Measurements from ENCODE around the gene COL5A1.

COL5A1 gene

GRCh38 chr9:134635351-134636148 is 6.1 kb upstream of the COL5A1 start:
- no peak for TF ChIP-seq GATA3 (IDR thresholded peaks at IDR 0.05; ENCODE audit: low read depth, low read length)

GRCh38 chr9:134636149-134636507 is 5.5 kb upstream of the COL5A1 start:
- TF ChIP-seq GATA2 (IDR thresholded peaks at IDR 0.05; ENCODE audit: low read depth, low read length) (no peak), GATA3 (IDR thresholded peaks at IDR 0.05; ENCODE audit: low read depth, low read length) (no peak)

DNA sequence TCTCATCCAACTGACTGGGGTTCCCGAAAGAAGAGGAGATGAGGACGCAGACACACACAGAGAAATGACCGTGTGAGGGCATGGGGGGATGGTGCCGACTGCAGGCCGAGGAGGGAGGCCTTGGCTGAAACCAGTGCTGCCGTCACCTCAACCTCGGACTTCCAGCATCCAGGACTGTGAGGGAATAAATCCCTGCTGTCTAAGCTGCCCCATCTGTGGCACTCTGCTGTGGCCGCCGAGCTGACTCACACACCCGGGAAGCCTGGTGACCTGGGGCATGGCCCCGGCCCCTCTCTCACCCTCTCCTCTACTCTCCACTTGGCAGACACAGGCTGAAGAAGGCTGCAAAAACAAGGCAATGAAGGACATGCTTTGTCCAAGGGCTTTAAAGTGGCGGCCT is 4.4 kb upstream of the COL5A1 start:
- no peak for TF ChIP-seq GATA2 (IDR thresholded peaks at IDR 0.05; ENCODE audit: low read depth, low read length)
- no peak for TF ChIP-seq GATA3 (IDR thresholded peaks at IDR 0.05; ENCODE audit: low read depth, low read length)

DNA sequence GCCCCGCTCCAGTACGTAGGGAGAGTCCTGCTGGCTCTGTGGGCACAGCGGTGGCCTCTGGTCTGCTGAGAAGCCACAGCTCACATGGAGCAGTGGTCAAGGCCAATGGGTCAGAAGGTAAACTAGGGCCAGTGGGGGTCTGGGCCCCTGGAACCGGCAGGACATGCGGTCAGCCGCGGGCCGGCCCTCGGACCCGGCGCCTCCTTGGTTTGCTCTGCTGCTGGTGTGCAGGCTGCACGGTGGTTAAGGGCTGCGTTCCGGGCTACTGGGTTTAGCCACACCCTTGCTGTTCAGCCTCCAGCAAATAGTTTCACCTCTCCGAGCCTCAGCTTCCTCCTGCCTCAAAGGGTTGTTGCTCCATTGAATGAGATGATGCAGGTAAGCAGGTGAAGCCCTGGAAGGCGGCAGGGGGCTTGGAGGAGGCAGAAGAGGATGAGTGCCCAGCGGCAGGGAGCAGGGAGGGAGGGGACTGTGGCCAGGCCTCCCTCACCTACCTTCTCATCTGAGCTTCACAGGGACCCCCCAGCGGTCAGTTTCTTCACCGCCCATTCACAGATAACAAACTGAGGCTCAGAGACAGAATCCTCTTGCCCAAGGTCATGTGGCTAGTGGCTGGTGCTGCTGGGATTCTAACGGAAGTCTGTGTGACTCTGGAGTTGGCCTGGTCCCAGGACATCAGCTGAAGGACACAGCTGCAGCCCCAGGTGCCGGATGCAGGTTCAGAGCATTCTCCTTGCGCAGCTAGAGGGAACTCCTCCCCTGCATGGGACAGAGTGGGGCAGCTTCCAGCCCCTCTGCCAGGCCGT is 3.7 kb upstream of the COL5A1 start:
- TF ChIP-seq GATA3 (IDR thresholded peaks at IDR 0.05; ENCODE audit: low read depth, low read length) (no peak), GATA2 (IDR thresholded peaks at IDR 0.05; ENCODE audit: low read depth, low read length) (no peak)

DNA sequence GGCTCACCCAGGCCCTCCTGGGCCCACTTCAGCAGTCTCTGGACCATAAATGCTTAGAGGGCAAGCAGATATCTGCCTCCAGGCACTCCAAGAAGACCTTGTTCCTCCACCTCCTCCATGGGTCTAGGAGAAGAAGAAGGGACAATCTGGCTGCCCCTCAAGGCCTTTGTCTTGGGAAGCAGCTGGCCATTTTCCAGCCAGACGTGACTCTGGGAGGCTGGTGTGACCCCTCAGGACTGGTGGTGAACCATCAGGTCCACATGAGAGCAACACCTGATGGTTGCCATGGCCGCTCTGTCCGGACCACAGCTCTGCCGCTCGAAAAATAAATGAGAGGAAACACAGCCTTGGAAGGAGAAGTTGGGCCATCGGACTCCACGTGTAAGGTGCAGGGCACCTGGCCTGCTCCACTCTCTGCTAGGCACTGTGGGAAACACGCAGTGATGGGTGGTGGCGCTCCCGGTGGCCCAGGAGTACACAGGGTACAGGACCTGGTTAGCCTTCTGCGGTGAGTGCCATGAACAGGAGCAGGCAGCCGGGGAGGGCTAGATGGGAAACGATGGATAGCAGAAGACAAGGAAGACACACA is 3.0 kb upstream of the COL5A1 start:
- TF ChIP-seq GATA2 (IDR thresholded peaks at IDR 0.05; ENCODE audit: low read depth, low read length), result no peak
- TF ChIP-seq GATA3 (IDR thresholded peaks at IDR 0.05; ENCODE audit: low read depth, low read length), result no peak

- no peak for TF ChIP-seq GATA2 (IDR thresholded peaks at IDR 0.05; ENCODE audit: low read depth, low read length)
- no peak for TF ChIP-seq GATA3 (IDR thresholded peaks at IDR 0.05; ENCODE audit: low read depth, low read length)
Observed at GRCh38 chr9:134639994-134640393, 1.6 kb upstream of the COL5A1 start.

DNA sequence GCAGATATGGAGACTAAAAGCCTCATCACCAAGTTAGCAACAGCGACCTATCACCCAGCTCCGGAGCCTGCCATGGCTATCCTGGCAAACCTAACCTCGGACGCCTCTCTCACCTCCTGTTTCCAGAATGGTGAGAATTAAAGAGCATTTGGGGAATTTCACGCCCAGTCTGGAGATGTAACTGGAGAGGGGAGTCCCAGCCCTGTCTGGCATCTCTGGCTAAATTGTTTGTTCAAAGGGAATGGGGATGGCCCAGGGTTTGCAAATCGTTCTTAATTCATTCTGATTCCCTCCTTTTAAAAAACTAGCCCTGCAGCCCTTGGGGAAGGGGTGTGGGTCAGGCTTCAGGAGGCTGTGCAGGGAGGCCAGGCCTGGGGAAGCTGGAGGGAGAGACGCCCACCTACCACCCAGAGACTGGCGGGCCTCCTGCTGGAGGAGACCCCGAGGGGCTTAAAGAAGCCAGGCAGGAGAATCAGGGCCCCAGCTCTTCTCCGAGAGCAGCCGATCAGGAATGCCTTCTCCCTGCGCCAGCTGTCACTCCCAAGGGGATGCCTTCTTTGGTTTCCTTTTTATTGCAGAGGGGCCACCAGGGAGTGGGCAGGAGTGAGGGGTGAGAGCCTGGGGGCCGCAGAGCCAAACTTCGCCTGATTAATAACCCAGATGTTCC is 964 bp upstream of the COL5A1 start:
- TF ChIP-seq GATA3 (IDR thresholded peaks at IDR 0.05; ENCODE audit: low read depth, low read length) (no peak), GATA2 (IDR thresholded peaks at IDR 0.05; ENCODE audit: low read depth, low read length) (no peak)

DNA sequence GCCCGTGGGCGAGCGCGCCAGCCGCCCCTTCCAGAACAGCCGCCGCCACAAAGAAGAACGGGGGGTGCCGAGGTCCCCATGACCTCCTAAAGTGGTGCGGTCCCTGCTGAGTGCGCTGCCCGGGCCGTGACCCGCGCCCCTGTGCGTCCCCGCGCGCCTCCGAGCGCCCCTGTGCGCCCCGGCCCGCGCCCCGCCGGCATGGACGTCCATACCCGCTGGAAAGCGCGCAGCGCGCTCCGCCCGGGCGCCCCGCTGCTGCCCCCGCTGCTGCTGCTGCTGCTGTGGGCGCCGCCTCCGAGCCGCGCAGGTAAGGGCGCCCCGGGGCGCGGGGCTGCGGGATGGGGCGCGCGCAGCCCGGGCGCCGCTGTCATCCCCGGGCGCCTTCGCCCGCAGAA is 384 bp downstream of the COL5A1 start:
- TF ChIP-seq GATA3 (IDR thresholded peaks at IDR 0.05; ENCODE audit: low read depth, low read length), result no peak
- TF ChIP-seq GATA2 (IDR thresholded peaks at IDR 0.05; ENCODE audit: low read depth, low read length), result no peak

- TF ChIP-seq GATA2 (IDR thresholded peaks at IDR 0.05; ENCODE audit: low read depth, low read length) (no peak), GATA3 (IDR thresholded peaks at IDR 0.05; ENCODE audit: low read depth, low read length) (no peak)
Observed at GRCh38 chr9:134642385-134643181, 980 bp downstream of the COL5A1 start.

- TF ChIP-seq GATA2 (IDR thresholded peaks at IDR 0.05; ENCODE audit: low read depth, low read length) (no peak), GATA3 (IDR thresholded peaks at IDR 0.05; ENCODE audit: low read depth, low read length) (no peak)
Observed at GRCh38 chr9:134643222-134643671, 1.6 kb downstream of the COL5A1 start.

- TF ChIP-seq GATA2 (IDR thresholded peaks at IDR 0.05; ENCODE audit: low read depth, low read length) (no peak), GATA3 (IDR thresholded peaks at IDR 0.05; ENCODE audit: low read depth, low read length) (no peak)
Observed at GRCh38 chr9:134644725-134645606, 3.4 kb downstream of the COL5A1 start.

DNA sequence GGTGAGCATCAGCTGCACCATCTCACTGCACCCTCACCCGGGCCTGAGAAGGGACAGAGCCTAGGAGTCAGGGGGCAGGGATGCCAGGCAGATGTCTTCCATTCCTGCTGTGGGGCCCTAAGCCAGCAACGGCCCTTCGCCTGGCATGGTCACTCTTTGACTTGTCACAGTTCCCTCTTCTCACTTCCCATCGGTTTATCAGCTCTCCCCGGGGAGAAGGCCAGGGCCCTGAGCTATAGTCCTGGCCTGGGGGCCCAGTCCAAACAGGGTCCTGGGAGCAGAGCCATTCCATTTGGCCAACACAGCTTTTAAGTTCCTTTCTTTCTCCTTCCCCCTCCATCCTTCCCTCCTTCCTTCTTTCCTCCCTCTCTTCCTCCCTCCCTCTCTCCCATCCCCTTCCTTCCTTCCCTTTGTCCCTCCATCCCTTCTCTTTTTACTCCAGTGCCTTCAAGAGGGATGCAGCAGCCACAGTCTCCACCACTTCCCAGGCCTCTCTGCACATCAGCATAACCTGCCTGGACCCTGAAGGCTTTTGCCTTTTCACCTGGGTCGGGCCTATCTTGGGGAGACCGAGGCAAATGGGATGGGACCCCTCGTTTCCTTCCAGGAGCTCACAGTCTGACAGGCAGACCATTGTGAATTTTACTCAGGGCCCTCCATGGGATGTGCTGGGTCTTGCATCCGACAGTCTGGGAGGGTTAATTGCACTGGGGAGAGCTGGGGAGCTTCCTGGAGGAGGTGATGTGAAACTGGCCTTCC is 4.2 kb downstream of the COL5A1 start:
- TF ChIP-seq GATA2 (IDR thresholded peaks at IDR 0.05; ENCODE audit: low read depth, low read length) (no peak), GATA3 (IDR thresholded peaks at IDR 0.05; ENCODE audit: low read depth, low read length) (no peak)

All from SH-SY5Y (cell line).